ENCODE measurements around the gene TRIM43. TPM values are rescaled to one million over a fixed set of nuclear protein-coding genes. Genes with fewer than 3 reads are reported as not detected.
A peak's percentile ranks its signal among the peaks of the same experiment; 100 is the strongest.
"Not testable (repeated sequence)": the region's sequence is repeated elsewhere in the genome, so short reads cannot be mapped to it uniquely, and the experiment has no call there.

The TRIM43 gene
- polyA plus RNA-seq, 1 of the 3 experiments (the other 2 are of a cell fraction), result 0.23 TPM

DNA sequence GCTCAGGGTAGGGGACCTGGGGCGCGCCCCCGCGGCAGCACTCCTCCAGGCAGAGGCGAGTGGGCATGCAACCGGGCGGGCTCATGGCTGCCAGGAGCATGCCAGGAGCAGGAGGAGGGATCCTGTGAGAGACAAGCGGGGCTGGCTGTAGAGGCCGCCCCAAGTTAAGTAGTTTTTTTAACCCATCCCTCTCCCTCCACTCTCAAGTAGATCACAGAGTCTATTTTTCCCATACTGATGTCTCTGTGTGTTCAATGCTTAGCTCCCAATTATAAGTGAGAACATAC lies 49.4 kb downstream of the TRIM43 start:
- CTCF ChIA-PET; H3K27me3 ChIP-seq (ENCODE audit: insufficient read depth); H3K9ac ChIP-seq; POLR2A ChIA-PET; H3K36me3 ChIP-seq (replicated peaks in 1 of 2; ENCODE audit: control insufficient read depth in 1 of 2, insufficient read depth in 2 of 2, low read length in 1 of 2); H3K9me2 ChIP-seq; H2AFZ ChIP-seq (ENCODE audit: low read depth); H3K4me1 ChIP-seq (ENCODE audit: control insufficient read depth in 1 of 2, insufficient read depth in 2 of 2, low read depth in 1 of 2, low read length in 1 of 2); H3K27ac ChIP-seq (ENCODE audit: low read depth in 2 of 2, low read length in 1 of 2); H3K9me3 ChIP-seq; H3K79me2 ChIP-seq (ENCODE audit: insufficient read depth); H4K20me1 ChIP-seq (ENCODE audit: insufficient read depth); H3K4me3 ChIP-seq (ENCODE audit: low read depth in 2 of 2, low read length in 1 of 2); H3K4me2 ChIP-seq; DNase-seq; H3F3A ChIP-seq (replicated peaks; ENCODE audit: insufficient read depth): not testable (repeated sequence)
- WGBS (ENCODE audit: low lambda C conversion rate), result no CpG with 5 or more reads among the region's 9 CpGs

DNA sequence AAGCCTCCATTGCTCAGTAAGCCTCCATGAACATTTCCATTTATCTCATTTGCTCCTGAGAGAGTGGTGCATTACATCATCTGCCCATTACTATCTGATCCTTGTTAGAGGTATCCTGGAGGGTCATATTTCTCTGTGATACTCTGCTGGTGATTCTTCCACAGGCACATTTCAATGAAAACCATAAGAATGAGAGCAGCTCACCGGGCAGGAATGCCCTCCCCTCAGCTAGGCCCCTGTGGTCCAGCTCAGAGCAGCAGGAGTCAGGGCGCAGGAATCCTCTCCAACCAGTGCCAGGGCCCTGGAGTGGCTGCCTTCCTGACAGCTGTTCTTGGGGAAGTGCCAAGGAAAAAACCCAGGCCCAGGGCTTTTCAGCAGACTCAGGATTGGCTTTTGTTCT lies 50.0 kb downstream of the TRIM43 start:
- H3K9ac ChIP-seq; H3F3A ChIP-seq (replicated peaks; ENCODE audit: insufficient read depth); H3K4me1 ChIP-seq (ENCODE audit: control insufficient read depth in 1 of 2, insufficient read depth in 2 of 2, low read depth in 1 of 2, low read length in 1 of 2); H4K20me1 ChIP-seq (ENCODE audit: insufficient read depth); H3K4me2 ChIP-seq; H3K27ac ChIP-seq (ENCODE audit: low read depth in 2 of 2, low read length in 1 of 2); H3K9me3 ChIP-seq; H3K4me3 ChIP-seq (ENCODE audit: low read depth in 2 of 2, low read length in 1 of 2); H3K36me3 ChIP-seq (replicated peaks in 1 of 2; ENCODE audit: control insufficient read depth in 1 of 2, insufficient read depth in 2 of 2, low read length in 1 of 2); H3K9me2 ChIP-seq; H2AFZ ChIP-seq (ENCODE audit: low read depth); POLR2A ChIA-PET; DNase-seq; H3K79me2 ChIP-seq (ENCODE audit: insufficient read depth); H3K27me3 ChIP-seq (ENCODE audit: insufficient read depth); CTCF ChIA-PET: not testable (repeated sequence)
- no CpG with 5 or more reads among the region's 2 CpGs for WGBS (ENCODE audit: low lambda C conversion rate)
- TF ChIP-seq TCF12 (IDR thresholded peaks at IDR 0.05) (0 out of 2 replicates have a peak, but pooled peaks have one; percentile 16), FOSL2 (IDR thresholded peaks at IDR 0.05; ENCODE audit: borderline replicate concordance, low read depth) (peak; percentile 5; the same call in 1 of the 2 replicates), JUND (IDR thresholded peaks at IDR 0.05) (0 out of 2 replicates have a peak, but pooled peaks have one; percentile 11)
- TF ChIP-seq, protein P1, sequence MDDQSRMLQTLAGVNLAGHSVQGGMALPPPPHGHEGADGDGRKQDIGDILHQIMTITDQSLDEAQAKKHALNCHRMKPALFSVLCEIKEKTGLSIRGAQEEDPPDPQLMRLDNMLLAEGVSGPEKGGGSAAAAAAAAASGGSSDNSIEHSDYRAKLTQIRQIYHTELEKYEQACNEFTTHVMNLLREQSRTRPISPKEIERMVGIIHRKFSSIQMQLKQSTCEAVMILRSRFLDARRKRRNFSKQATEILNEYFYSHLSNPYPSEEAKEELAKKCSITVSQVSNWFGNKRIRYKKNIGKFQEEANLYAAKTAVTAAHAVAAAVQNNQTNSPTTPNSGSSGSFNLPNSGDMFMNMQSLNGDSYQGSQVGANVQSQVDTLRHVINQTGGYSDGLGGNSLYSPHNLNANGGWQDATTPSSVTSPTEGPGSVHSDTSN (IDR thresholded peaks at IDR 0.05), result 0 out of 2 replicates have a peak, but pooled peaks have one; percentile 5

DNA sequence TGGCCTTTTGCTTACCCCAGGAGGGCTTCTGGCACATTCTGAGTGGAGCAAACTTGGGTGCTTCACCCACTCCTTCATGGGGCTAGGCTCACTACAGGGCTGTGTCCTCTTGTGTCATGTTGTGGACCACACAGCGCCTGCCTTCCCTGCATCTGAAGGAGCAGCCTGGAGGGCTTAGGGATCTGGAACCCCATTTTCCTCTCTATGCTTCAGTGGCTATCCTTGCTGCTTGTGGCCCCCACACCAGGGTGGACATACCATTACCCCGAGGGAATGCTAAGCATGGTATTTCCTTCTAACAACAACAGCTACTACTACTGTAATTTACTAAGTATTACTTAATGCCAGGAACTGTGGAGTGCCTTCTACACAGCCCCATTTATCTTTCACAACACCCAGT lies 50.6 kb downstream of the TRIM43 start:
- H3K27ac ChIP-seq (ENCODE audit: low read depth in 2 of 2, low read length in 1 of 2), result peak overlapping the region in 1 of 2 experiments; percentile 27; a peak in 1 of 4 replicates
- H2AFZ ChIP-seq (ENCODE audit: low read depth); H3K4me2 ChIP-seq; H3F3A ChIP-seq (replicated peaks; ENCODE audit: insufficient read depth); DNase-seq; H3K36me3 ChIP-seq (replicated peaks in 1 of 2; ENCODE audit: control insufficient read depth in 1 of 2, insufficient read depth in 2 of 2, low read length in 1 of 2); H4K20me1 ChIP-seq (ENCODE audit: insufficient read depth); POLR2A ChIA-PET; H3K27me3 ChIP-seq (ENCODE audit: insufficient read depth); H3K9ac ChIP-seq; H3K9me2 ChIP-seq; H3K4me1 ChIP-seq (ENCODE audit: control insufficient read depth in 1 of 2, insufficient read depth in 2 of 2, low read depth in 1 of 2, low read length in 1 of 2); CTCF ChIA-PET; H3K79me2 ChIP-seq (ENCODE audit: insufficient read depth); H3K4me3 ChIP-seq (ENCODE audit: low read depth in 2 of 2, low read length in 1 of 2); H3K9me3 ChIP-seq: not testable (repeated sequence)
- no CpG with 5 or more reads among the region's 2 CpGs for WGBS (ENCODE audit: low lambda C conversion rate)

DNA sequence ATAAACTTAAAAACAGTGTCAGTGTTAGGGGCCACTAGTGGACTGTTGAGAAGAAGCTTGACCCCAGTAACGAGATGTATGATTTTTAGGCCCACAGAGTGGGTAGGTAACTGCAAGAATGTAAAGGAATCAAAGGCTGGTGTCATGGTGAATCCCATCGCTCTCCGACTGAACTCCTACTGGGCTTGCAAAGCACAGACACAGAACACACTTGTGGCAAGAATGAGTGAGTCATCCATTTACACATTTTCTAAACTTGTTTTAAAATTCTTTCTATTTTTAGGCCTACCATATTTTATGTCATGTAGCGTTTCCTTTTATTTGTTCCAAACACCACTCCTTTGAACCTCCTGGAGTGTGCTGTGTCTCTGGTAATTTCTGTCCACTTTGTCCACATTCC lies 51.1 kb downstream of the TRIM43 start:
- H3K9ac ChIP-seq; H3K27ac ChIP-seq (ENCODE audit: low read depth in 2 of 2, low read length in 1 of 2); POLR2A ChIA-PET; H4K20me1 ChIP-seq (ENCODE audit: insufficient read depth); H3K4me3 ChIP-seq (ENCODE audit: low read depth in 2 of 2, low read length in 1 of 2); H3K4me2 ChIP-seq; H3K4me1 ChIP-seq (ENCODE audit: control insufficient read depth in 1 of 2, insufficient read depth in 2 of 2, low read depth in 1 of 2, low read length in 1 of 2); H3F3A ChIP-seq (replicated peaks; ENCODE audit: insufficient read depth); H3K9me2 ChIP-seq; DNase-seq; H2AFZ ChIP-seq (ENCODE audit: low read depth); H3K36me3 ChIP-seq (replicated peaks in 1 of 2; ENCODE audit: control insufficient read depth in 1 of 2, insufficient read depth in 2 of 2, low read length in 1 of 2); H3K27me3 ChIP-seq (ENCODE audit: insufficient read depth); CTCF ChIA-PET; H3K9me3 ChIP-seq; H3K79me2 ChIP-seq (ENCODE audit: insufficient read depth): not testable (repeated sequence)
- 30% methylated on average over 1 of the region's 4 CpGs for WGBS (ENCODE audit: low lambda C conversion rate)

DNA sequence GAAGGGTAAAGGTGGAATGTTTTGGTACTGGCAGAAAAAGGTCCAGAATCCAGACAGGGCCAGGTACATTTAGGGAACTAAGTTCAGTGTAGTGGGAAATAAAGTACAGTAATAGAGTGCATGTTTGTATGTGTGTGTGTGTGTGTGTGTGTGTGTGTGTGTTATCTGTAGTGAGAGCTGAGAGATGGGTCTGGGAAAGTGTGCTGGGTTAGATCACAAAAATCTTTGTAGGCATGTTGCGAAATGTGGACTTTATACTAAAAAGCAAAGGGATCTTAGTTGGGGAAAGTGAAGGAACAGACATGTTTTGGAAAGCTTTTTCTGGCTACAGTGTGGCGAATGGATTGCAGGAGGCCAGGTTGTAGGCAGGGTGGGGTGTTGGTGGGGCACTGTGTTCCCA lies 53.5 kb downstream of the TRIM43 start:
- DNase-seq; H3K4me3 ChIP-seq (ENCODE audit: low read depth in 2 of 2, low read length in 1 of 2); H3K4me1 ChIP-seq (ENCODE audit: control insufficient read depth in 1 of 2, insufficient read depth in 2 of 2, low read depth in 1 of 2, low read length in 1 of 2); H3K9ac ChIP-seq; H3K27ac ChIP-seq (ENCODE audit: low read depth in 2 of 2, low read length in 1 of 2); H3K36me3 ChIP-seq (replicated peaks in 1 of 2; ENCODE audit: control insufficient read depth in 1 of 2, insufficient read depth in 2 of 2, low read length in 1 of 2); H3K4me2 ChIP-seq; POLR2A ChIA-PET; H3F3A ChIP-seq (replicated peaks; ENCODE audit: insufficient read depth); H3K27me3 ChIP-seq (ENCODE audit: insufficient read depth); CTCF ChIA-PET; H3K9me3 ChIP-seq; H3K9me2 ChIP-seq; H2AFZ ChIP-seq (ENCODE audit: low read depth); H3K79me2 ChIP-seq (ENCODE audit: insufficient read depth); H4K20me1 ChIP-seq (ENCODE audit: insufficient read depth): not testable (repeated sequence)
- WGBS (ENCODE audit: low lambda C conversion rate), result no CpG with 5 or more reads among the region's 2 CpGs

DNA sequence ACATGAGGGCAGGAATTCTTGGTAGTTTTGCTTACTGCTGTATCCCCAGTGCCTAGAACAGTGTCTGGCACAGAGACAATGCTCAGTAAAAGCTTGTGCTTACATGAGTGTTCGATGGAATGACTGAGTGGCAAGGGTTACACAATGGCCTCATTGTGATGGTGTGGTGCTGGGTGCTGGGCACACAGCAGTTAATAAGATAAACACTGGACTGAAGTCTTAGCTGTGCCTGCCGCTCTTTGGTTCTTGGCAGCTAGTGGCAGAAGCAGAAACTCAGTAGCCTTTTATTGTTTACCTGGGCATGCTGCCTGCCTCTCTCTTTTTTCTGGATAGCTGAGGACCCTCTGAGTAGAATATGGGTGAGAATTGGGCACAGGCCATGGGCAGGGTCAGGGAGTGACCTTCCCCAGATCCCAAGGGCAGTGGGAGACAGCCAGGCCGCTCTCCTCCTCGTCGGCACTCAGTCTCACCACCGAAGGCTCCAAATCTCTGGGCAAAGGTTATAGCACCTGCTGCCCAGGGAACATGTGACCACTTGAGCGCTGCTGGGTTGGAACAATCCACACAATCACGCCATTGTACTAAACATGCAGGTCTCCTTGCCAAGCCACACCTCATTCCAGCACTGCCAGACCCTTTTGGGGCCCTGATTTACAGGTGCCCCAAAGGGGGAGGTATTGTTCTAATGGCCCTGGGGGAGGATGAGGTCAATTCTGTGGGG lies 54.6 kb downstream of the TRIM43 start:
- H3K9me3 ChIP-seq; H3K9me2 ChIP-seq; H3K9ac ChIP-seq; POLR2A ChIA-PET; CTCF ChIA-PET; H3K27ac ChIP-seq (ENCODE audit: low read depth in 2 of 2, low read length in 1 of 2); H3F3A ChIP-seq (replicated peaks; ENCODE audit: insufficient read depth); H3K36me3 ChIP-seq (replicated peaks in 1 of 2; ENCODE audit: control insufficient read depth in 1 of 2, insufficient read depth in 2 of 2, low read length in 1 of 2); DNase-seq; H3K4me2 ChIP-seq; H3K4me1 ChIP-seq (ENCODE audit: control insufficient read depth in 1 of 2, insufficient read depth in 2 of 2, low read depth in 1 of 2, low read length in 1 of 2); H4K20me1 ChIP-seq (ENCODE audit: insufficient read depth); H2AFZ ChIP-seq (ENCODE audit: low read depth); H3K27me3 ChIP-seq (ENCODE audit: insufficient read depth); H3K4me3 ChIP-seq (ENCODE audit: low read depth in 2 of 2, low read length in 1 of 2); H3K79me2 ChIP-seq (ENCODE audit: insufficient read depth): not testable (repeated sequence)
- whole genome bisulfite sequencing (ENCODE audit: low lambda C conversion rate), result no CpG with 5 or more reads among the region's 8 CpGs
